Activated CD4-positive, alpha-beta memory T cell treated with anti-CD3 and anti-CD28 coated beads, Interleukin-2, amount 10 ng/mL, durations not matched to agents 7 days and 5 days (primary cell): ENCODE results near the gene CFLAR. TPM values are rescaled to one million over a fixed set of nuclear protein-coding genes. Genes with fewer than 3 reads are reported as not detected.

Source experiments
- CTCF ChIA-PET: fragments of 350-600 bp; sonication (Branson Sonifier 250); formaldehyde crosslinking; loops from one replicate; lab custom pipeline; 2021; ENCODE audit warnings: antibody characterized with exemption, inconsistent platforms; lab: Charles Lee
- POLR2A ChIA-PET: fragments of 350-600 bp; sonication (Branson Sonifier 250); formaldehyde crosslinking; loops from one replicate; lab custom pipeline; 2021; ENCODE audit warnings: antibody characterized with exemption; lab: Charles Lee
- DNase-seq: peaks from one replicate; pipeline ENCODE4 v3.0.0-alpha.2; 2020
- H3K27ac Mint-ChIP-seq: one replicate; pipeline ENCODE4 v1.8.0; 2021; ENCODE audit warnings: mild to moderate bottlenecking, mixed read lengths
- H3K27me3 Mint-ChIP-seq: one replicate; pipeline ENCODE4 v1.8.0; 2021; ENCODE audit warnings: mixed read lengths
- H3K36me3 Mint-ChIP-seq: one replicate; pipeline ENCODE4 v1.8.0; 2021; ENCODE audit warnings: low read depth, mixed read lengths
- H3K4me1 Mint-ChIP-seq: one replicate; pipeline ENCODE4 v1.8.0; 2021; ENCODE audit warnings: mixed read lengths
- H3K4me3 Mint-ChIP-seq: one replicate; pipeline ENCODE4 v1.8.0; 2021; ENCODE audit warnings: mild to moderate bottlenecking, mixed read lengths
- H3K9me3 Mint-ChIP-seq: one replicate; pipeline ENCODE4 v1.8.0; 2021; ENCODE audit warnings: mixed read lengths
- total RNA-seq, 2 experiments: library from RNA; stranded (reverse); gene quantifications; one replicate each; pipeline ENCODE4 v1.2.3, GENCODE V29; 2021

CFLAR gene
- total RNA-seq, 2 experiments from 2014 or later: 192 to 196 TPM

DNA sequence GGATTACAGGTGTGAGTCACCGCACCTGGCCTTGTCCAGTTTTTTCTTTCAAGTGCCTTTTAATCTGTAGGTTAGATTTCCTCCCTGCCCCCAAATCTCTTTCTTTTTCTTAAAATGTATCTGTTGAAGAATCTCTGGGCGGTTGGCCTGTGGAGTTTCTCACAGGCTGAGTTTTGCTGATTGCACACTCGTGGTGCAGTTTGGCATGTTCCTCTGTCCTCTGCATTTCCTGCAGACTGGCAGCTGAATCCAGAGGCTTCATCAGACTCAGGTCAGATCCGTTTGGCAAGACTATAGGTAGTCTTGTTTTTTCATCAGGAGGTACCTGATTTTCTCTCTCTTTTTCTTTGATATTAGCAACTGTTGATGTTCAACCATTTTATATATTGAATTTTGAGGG, 72.5 kb downstream of the CFLAR start:
- POLR2A ChIA-PET: interaction anchor here (1.1 to 1.2 kb wide), 2 partner anchors 44 to 258 kb away, joined by 3 to 4 read pairs; no protein-coding TSS in a partner anchor
- H3K4me3 Mint-ChIP-seq: no peak overlapping the region
- peaks cover 7% of the 10 kb centered on the region for H3K9me3 Mint-ChIP-seq
- peaks cover 83% of the 10 kb centered on the region for H3K4me1 Mint-ChIP-seq
- CTCF ChIA-PET: interaction anchor here (6.7 kb wide), 1 partner anchor 44 kb away, joined by 76 read pairs; no protein-coding TSS in a partner anchor
- no peak for DNase-seq
- H3K27me3 Mint-ChIP-seq: no peaks in the 10 kb centered on the region
- H3K36me3 Mint-ChIP-seq: peaks cover 90% of the 10 kb centered on the region
- no peak overlapping the region for H3K27ac Mint-ChIP-seq

DNA sequence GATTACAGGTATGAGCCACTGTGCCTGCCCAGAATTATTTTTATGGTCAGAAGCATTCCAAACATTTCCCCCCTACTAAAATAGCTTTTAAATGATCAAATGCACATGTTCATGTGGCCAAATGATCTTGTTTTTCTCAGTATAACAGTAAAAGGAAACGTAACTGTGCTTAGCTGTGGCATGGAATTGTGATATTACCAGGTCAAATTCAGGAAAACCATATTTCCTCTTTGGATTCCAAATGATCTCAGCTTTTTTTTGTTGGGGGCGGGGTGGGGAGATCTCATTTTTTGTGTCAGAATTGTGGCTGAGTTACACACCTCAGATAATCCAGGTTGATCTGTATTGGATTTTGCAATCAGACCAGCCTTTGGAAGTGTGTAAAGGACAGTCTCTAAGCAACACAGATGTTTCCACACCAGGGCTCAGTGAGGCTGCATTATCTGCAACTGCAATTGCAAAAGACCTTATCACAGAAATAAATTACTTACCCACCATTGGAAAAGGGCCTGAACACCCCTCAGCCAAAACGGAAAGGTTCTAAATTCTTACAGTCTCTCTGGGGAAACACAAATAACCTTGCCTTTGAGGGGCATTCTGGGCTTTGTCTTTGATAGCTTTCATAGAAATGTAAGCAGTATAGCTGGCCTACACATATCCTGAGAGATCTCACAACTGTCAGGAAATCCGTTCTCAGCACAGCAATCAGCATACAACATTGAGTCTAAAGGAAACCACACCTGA, 75.3 kb downstream of the CFLAR start:
- CTCF ChIA-PET: interaction anchor here (0.9 to 6.7 kb wide), 7 partner anchors 8 to 228 kb away, joined by 3 to 76 read pairs (median 4); partner anchors contain the start of genes CASP10 and ORC2
- Mint-ChIP-seq H3K27me3 (no peaks in the 10 kb centered on the region), H3K4me3 (peak overlapping the region; percentile 51), H3K4me1 (peaks cover 87% of the 10 kb centered on the region), H3K9me3 (peaks cover 7% of the 10 kb centered on the region), H3K27ac (peak overlapping the region; percentile 83), H3K36me3 (peaks cover 86% of the 10 kb centered on the region)
- POLR2A ChIA-PET: interaction anchor here (0.7 to 6.7 kb wide), 8 partner anchors 8 to 327 kb away, joined by 3 to 63 read pairs (median 8); partner anchors contain the start of genes CASP10, CASP8, CLK1 and NIF3L1
- DNase-seq: no peak

DNA sequence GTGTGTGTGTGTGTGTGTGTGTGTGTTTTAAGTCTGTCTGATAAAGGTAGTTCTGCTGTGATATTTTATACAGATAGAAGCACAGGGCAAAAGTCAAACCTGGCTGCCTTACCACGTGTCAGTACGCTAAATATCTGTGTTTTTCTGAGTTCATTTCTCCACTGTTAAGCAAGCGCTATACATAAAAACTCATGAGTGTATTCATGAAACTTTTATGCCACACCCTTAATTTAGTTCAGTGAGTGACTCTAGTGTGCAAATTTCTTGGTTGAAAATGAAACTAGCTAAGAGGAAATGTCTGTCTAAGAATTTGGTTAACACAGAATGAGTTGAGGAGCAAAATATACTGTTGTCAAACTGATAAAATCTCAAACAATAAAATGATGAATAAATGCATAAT, 78.1 kb downstream of the CFLAR start:
- ChIA-PET CTCF (interaction anchor here (0.6 to 4.8 kb wide), 12 partner anchors 8 to 293 kb away, joined by 3 to 71 read pairs (median 4); partner anchors contain the start of gene CASP10), POLR2A (interaction anchor here (1.1 to 6.7 kb wide), 9 partner anchors 8 to 330 kb away, joined by 3 to 63 read pairs (median 6); partner anchors contain the start of genes CASP10, CASP8, CLK1 and NIF3L1)
- Mint-ChIP-seq H3K36me3 (peaks cover 80% of the 10 kb centered on the region), H3K9me3 (no peaks in the 10 kb centered on the region), H3K27ac (peak overlapping the region; percentile 87), H3K27me3 (no peaks in the 10 kb centered on the region), H3K4me1 (peaks cover 74% of the 10 kb centered on the region), H3K4me3 (peak overlapping the region; percentile 54)
- DNase-seq: no peak

DNA sequence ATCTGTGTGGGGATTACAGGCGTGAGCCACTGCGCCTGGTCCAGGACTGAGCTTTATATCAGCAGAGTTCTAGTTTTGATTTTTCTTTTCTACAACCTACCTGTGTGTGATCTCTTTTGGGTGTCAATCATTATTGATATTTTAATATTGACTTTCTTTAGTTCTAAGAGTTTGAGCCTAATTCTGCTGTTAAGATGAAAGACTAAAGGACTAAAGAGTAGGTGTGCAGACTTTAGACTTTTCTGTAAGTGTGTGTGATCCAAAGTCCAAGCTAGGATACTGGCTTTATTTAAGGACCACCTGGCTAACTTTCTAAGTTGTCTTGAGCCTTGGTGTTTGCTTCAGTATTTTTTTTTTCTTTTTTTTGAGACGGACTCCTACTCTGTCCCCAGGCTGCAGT, 79.4 kb downstream of the CFLAR start:
- Mint-ChIP-seq H3K27ac (peak overlapping the region; percentile 56), H3K9me3 (no peaks in the 10 kb centered on the region), H3K36me3 (peaks cover 75% of the 10 kb centered on the region), H3K4me3 (no peak overlapping the region), H3K4me1 (peaks cover 62% of the 10 kb centered on the region), H3K27me3 (no peaks in the 10 kb centered on the region)
- DNase-seq: no peak
- CTCF ChIA-PET: interaction anchor here (0.6 to 4.8 kb wide), 7 partner anchors 9 to 1040 kb away, joined by 3 to 71 read pairs (median 7); partner anchors contain the start of gene CASP10
- POLR2A ChIA-PET: interaction anchor here (0.6 to 6.7 kb wide), 9 partner anchors 10 to 448 kb away, joined by 3 to 63 read pairs (median 5); partner anchors contain the start of genes CASP10, CASP8, CFLAR and NIF3L1

GRCh38 chr2:201196003-201196402, 80.0 kb downstream of the CFLAR start:
- ChIA-PET CTCF (interaction anchor here (0.6 to 4.8 kb wide), 7 partner anchors 13 to 1039 kb away, joined by 3 to 71 read pairs (median 3); partner anchors contain the start of gene CASP10), POLR2A (interaction anchor here (0.9 to 6.7 kb wide), 5 partner anchors 9 to 307 kb away, joined by 3 to 63 read pairs (median 7); partner anchors contain the start of genes CASP10, NIF3L1 and PPIL3)
- Mint-ChIP-seq H3K4me1 (peaks cover 58% of the 10 kb centered on the region), H3K4me3 (no peak overlapping the region), H3K27me3 (no peaks in the 10 kb centered on the region), H3K36me3 (peaks cover 77% of the 10 kb centered on the region), H3K27ac (no peak overlapping the region), H3K9me3 (no peaks in the 10 kb centered on the region)
- DNase-seq: no peak

DNA sequence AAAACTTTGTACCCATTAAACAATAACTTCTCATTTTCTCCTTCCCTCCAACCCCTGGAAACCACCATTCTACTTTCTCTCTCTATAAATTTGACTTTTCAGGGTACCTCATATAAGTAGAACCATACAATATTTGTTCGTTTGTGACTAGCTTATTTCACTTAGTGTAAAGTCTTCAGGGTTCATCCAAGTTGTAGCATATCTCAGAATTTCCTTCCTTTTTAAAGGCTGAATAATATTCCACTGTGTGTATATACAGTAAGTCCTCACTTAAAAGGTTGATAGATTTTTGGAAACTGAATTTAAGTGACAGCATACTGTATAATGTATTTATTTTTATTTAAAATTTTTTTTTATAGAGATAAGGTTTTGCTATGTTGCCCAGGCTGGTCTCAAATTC, 80.8 kb downstream of the CFLAR start:
- H3K4me1 Mint-ChIP-seq: peaks cover 50% of the 10 kb centered on the region
- H3K9me3 Mint-ChIP-seq: no peaks in the 10 kb centered on the region
- H3K27me3 Mint-ChIP-seq: no peaks in the 10 kb centered on the region
- ChIA-PET CTCF (interaction anchor here (0.9 to 4.8 kb wide), 5 partner anchors 14 to 295 kb away, joined by 3 to 71 read pairs (median 4); partner anchors contain the start of gene CASP10), POLR2A (interaction anchor here (0.9 to 6.7 kb wide), 3 partner anchors 14 to 308 kb away, joined by 3 to 63 read pairs (median 34); partner anchors contain the start of genes CASP10, NIF3L1 and PPIL3)
- H3K4me3 Mint-ChIP-seq: no peak overlapping the region
- H3K36me3 Mint-ChIP-seq: peaks cover 75% of the 10 kb centered on the region
- no peak overlapping the region for H3K27ac Mint-ChIP-seq
- no peak for DNase-seq

DNA sequence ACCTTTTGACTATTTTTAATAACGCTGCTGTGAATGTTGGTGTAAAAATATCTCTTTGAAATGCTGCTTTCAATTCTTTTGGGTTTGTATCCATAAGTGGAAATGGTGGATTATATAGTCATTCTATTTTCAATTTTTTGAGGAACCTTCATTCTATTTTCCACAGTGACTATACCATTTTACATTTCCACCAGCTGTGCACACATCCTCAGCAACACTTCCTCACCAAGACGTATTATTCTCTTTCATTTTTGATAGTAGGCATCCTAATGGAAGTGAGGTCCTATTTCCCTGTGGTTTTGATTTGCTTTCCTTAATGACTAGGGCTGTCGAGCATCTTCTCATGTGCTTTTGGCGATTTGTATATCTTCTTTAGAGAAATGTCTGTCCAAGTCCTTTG, 81.8 kb downstream of the CFLAR start:
- no peaks in the 10 kb centered on the region for H3K9me3 Mint-ChIP-seq
- H3K4me3 Mint-ChIP-seq: no peak overlapping the region
- ChIA-PET CTCF (interaction anchor here (4.8 kb wide), 1 partner anchor 35 kb away, joined by 71 read pairs; no protein-coding TSS in a partner anchor), POLR2A (interaction anchor here (0.6 kb wide), 1 partner anchor 60 kb away, joined by 3 read pairs; no protein-coding TSS in a partner anchor)
- peaks cover 41% of the 10 kb centered on the region for H3K4me1 Mint-ChIP-seq
- peaks cover 72% of the 10 kb centered on the region for H3K36me3 Mint-ChIP-seq
- no peak overlapping the region for H3K27ac Mint-ChIP-seq
- DNase-seq: no peak
- no peaks in the 10 kb centered on the region for H3K27me3 Mint-ChIP-seq

- Mint-ChIP-seq H3K27ac (no peak overlapping the region), H3K9me3 (no peaks in the 10 kb centered on the region), H3K36me3 (peaks cover 72% of the 10 kb centered on the region), H3K4me1 (peaks cover 26% of the 10 kb centered on the region), H3K27me3 (no peaks in the 10 kb centered on the region), H3K4me3 (no peak overlapping the region)
- ChIA-PET CTCF (interaction anchor here (1.5 kb wide), 1 partner anchor 32 kb away, joined by 6 read pairs; no protein-coding TSS in a partner anchor), POLR2A (no interaction called here)
- no peak for DNase-seq
Observed at GRCh38 chr2:201199847-201200246, 83.9 kb downstream of the CFLAR start.

DNA sequence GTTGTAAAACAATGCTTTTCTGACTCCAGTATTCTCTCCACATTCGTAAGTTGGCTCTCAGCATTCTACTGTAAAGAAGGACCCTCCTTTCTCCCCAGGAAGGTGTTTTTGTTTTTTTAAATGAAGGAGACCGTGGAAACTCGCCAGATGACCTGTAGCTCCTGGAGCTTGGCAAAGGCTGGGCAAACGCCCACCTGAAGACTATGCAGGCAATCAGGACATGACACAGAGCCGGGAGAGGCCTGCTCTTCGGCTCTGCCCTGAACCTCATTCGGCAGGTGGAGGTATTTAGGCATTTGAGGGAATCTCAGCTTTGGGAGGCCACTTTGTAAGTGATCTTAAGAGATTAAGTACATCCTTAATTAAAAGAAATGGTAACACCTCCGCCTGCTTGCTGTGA, 84.4 kb downstream of the CFLAR start:
- DNase-seq: no peak
- H3K4me1 Mint-ChIP-seq: peaks cover 23% of the 10 kb centered on the region
- ChIA-PET POLR2A (interaction anchor here (0.7 kb wide), 1 partner anchor 33 kb away, joined by 3 read pairs; no protein-coding TSS in a partner anchor), CTCF (interaction anchor here (1.5 to 1.7 kb wide), 2 partner anchors 10 to 32 kb away, joined by 5 to 6 read pairs; no protein-coding TSS in a partner anchor)
- no peaks in the 10 kb centered on the region for H3K27me3 Mint-ChIP-seq
- peaks cover 69% of the 10 kb centered on the region for H3K36me3 Mint-ChIP-seq
- no peaks in the 10 kb centered on the region for H3K9me3 Mint-ChIP-seq
- H3K27ac Mint-ChIP-seq: no peak overlapping the region
- H3K4me3 Mint-ChIP-seq: no peak overlapping the region

- DNase-seq: no peak
- no peak overlapping the region for H3K4me3 Mint-ChIP-seq
- peaks cover 19% of the 10 kb centered on the region for H3K4me1 Mint-ChIP-seq
- POLR2A ChIA-PET: interaction anchor here (0.7 to 1.2 kb wide), 3 partner anchors 15 to 32 kb away, joined by 3 read pairs; partner anchors contain the start of gene CASP10
- CTCF ChIA-PET: interaction anchor here (1.3 to 1.7 kb wide), 3 partner anchors 9 to 31 kb away, joined by 3 to 6 read pairs (median 5); no protein-coding TSS in a partner anchor
- H3K9me3 Mint-ChIP-seq: no peaks in the 10 kb centered on the region
- no peaks in the 10 kb centered on the region for H3K27me3 Mint-ChIP-seq
- peaks cover 65% of the 10 kb centered on the region for H3K36me3 Mint-ChIP-seq
- no peak overlapping the region for H3K27ac Mint-ChIP-seq
Observed at GRCh38 chr2:201201371-201201770, 85.4 kb downstream of the CFLAR start.

GRCh38 chr2:201203916-201204654, 88.1 kb downstream of the CFLAR start:
- Mint-ChIP-seq H3K4me1 (peaks cover 18% of the 10 kb centered on the region), H3K4me3 (no peak overlapping the region), H3K27me3 (no peaks in the 10 kb centered on the region), H3K27ac (no peak overlapping the region), H3K36me3 (peaks cover 61% of the 10 kb centered on the region), H3K9me3 (no peaks in the 10 kb centered on the region)
- DNase-seq: no peak
- POLR2A ChIA-PET: interaction anchor here (0.7 kb wide), 1 partner anchor 28 kb away, joined by 3 read pairs; no protein-coding TSS in a partner anchor
- CTCF ChIA-PET: interaction anchor here (0.8 kb wide), 1 partner anchor 22 kb away, joined by 3 read pairs; no protein-coding TSS in a partner anchor
